SK-N-SH treated with all-trans-retinoic acid at 6 μM for 48 hours (cell line): ENCODE data around the gene RHBDL3.

ENCODE experiments used
- ATAC-seq: fragments of 200-7000 bp; cut with Tn5 transposase; 3 replicates; pipeline ENCODE4 v1.9.1; 2020; ENCODE audit warnings: mild to moderate bottlenecking, moderate library complexity
- ARNTL ChIP-seq: fragments of 450-650 bp; formaldehyde crosslinking; IDR thresholded peaks from 2 replicates; pipeline ENCODE4 v1.5.0; 2020; ENCODE audit warnings: low read depth, mild to moderate bottlenecking, moderate library complexity, borderline replicate concordance
- BACH2 ChIP-seq: fragments of 250-450 bp; sonication (Bioruptor Pico); IDR thresholded peaks from 2 replicates; pipeline ENCODE4 v1.9.0; 2021; ENCODE audit warnings: mild to moderate bottlenecking, borderline replicate concordance
- CSDC2 ChIP-seq: fragments of 250-450 bp; sonication (Bioruptor Pico); IDR thresholded peaks from 2 replicates; pipeline ENCODE4 v1.5.0; 2020; ENCODE audit warnings: mild to moderate bottlenecking, moderate library complexity
- ESRRG ChIP-seq: fragments of 250-450 bp; sonication (Bioruptor Pico); IDR thresholded peaks from 2 replicates; pipeline ENCODE4 v1.6.1; 2021; ENCODE audit warnings: mild to moderate bottlenecking
- GLIS3 ChIP-seq: fragments of 250-450 bp; sonication (Bioruptor Pico); IDR thresholded peaks from 2 replicates; pipeline ENCODE4 v1.5.0; 2020; ENCODE audit warnings: mild to moderate bottlenecking, moderate library complexity
- ISL1 ChIP-seq: fragments of 250-450 bp; sonication (Bioruptor Pico); IDR thresholded peaks from 2 replicates; pipeline ENCODE4 v2.1.2; 2022; ENCODE audit warnings: mild to moderate bottlenecking, moderate library complexity
- OSR1 ChIP-seq: fragments of 250-450 bp; sonication (Bioruptor Pico); IDR thresholded peaks from 2 replicates; pipeline ENCODE4 v1.8.0; 2022; ENCODE audit warnings: moderate library complexity, mild to moderate bottlenecking, inconsistent platforms
- PPARA ChIP-seq: fragments of 250-450 bp; sonication (Bioruptor Pico); IDR thresholded peaks from 2 replicates; pipeline ENCODE4 v1.5.0; 2020; ENCODE audit warnings: mild to moderate bottlenecking, borderline replicate concordance
- RARB ChIP-seq: fragments of 250-450 bp; sonication (Bioruptor Pico); IDR thresholded peaks from 2 replicates; pipeline ENCODE4 v1.8.0; 2021; ENCODE audit warnings: mild to moderate bottlenecking, moderate library complexity
- SNAI2 ChIP-seq: fragments of 250-450 bp; sonication (Bioruptor Pico); IDR thresholded peaks from 2 replicates; pipeline ENCODE4 v1.5.0; 2020; ENCODE audit warnings: mild to moderate bottlenecking, moderate library complexity
- ZFP3 ChIP-seq: fragments of 250-450 bp; sonication (Bioruptor Pico); IDR thresholded peaks from 2 replicates; pipeline ENCODE4 v1.5.0; 2020; ENCODE audit warnings: mild to moderate bottlenecking, moderate library complexity
- ZFP30 ChIP-seq: fragments of 450-650 bp; formaldehyde crosslinking; IDR thresholded peaks from 2 replicates; pipeline ENCODE4 v1.5.0; 2022; ENCODE audit warnings: mild to moderate bottlenecking, moderate library complexity
- ZNF565 ChIP-seq: fragments of 450-650 bp; formaldehyde crosslinking; conservative IDR thresholded peaks from 2 replicates; pipeline ENCODE4 v1.5.0; 2020; ENCODE audit warnings: low read depth, mild to moderate bottlenecking, moderate library complexity
- ZNF70 ChIP-seq: fragments of 450-650 bp; formaldehyde crosslinking; IDR thresholded peaks from 2 replicates; pipeline ENCODE4 v1.5.0; 2020; ENCODE audit warnings: mild to moderate bottlenecking, moderate library complexity
- ZNF8 ChIP-seq: fragments of 450-650 bp; formaldehyde crosslinking; IDR thresholded peaks from 2 replicates; pipeline ENCODE4 v1.5.0; 2020; ENCODE audit warnings: mild to moderate bottlenecking, moderate library complexity
- TF ChIP-seq, protein P1 (sequence below): fragments of 250-450 bp; sonication (Bioruptor Pico); IDR thresholded peaks from 2 replicates; pipeline ENCODE4 v1.5.1; 2020; ENCODE audit warnings: low read depth, mild to moderate bottlenecking, moderate library complexity
- TF ChIP-seq, protein P2 (sequence below): fragments of 250-450 bp; sonication (Bioruptor Pico); IDR thresholded peaks from 2 replicates; pipeline ENCODE4 v1.5.0; 2020; ENCODE audit warnings: mild to moderate bottlenecking, moderate library complexity
- TF ChIP-seq, protein P3 (sequence below): fragments of 250-450 bp; sonication (Bioruptor Pico); IDR thresholded peaks from 2 replicates; pipeline ENCODE4 v1.8.0; 2020; ENCODE audit warnings: mild to moderate bottlenecking, moderate library complexity, borderline replicate concordance
- TF ChIP-seq, protein P4 (sequence below): fragments of 250-450 bp; sonication (Bioruptor Pico); IDR thresholded peaks from 2 replicates; pipeline ENCODE4 v1.5.1; 2021; ENCODE audit warnings: mild to moderate bottlenecking, moderate library complexity

RHBDL3 gene, protein sequence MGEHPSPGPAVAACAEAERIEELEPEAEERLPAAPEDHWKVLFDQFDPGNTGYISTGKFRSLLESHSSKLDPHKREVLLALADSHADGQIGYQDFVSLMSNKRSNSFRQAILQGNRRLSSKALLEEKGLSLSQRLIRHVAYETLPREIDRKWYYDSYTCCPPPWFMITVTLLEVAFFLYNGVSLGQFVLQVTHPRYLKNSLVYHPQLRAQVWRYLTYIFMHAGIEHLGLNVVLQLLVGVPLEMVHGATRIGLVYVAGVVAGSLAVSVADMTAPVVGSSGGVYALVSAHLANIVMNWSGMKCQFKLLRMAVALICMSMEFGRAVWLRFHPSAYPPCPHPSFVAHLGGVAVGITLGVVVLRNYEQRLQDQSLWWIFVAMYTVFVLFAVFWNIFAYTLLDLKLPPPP

DNA sequence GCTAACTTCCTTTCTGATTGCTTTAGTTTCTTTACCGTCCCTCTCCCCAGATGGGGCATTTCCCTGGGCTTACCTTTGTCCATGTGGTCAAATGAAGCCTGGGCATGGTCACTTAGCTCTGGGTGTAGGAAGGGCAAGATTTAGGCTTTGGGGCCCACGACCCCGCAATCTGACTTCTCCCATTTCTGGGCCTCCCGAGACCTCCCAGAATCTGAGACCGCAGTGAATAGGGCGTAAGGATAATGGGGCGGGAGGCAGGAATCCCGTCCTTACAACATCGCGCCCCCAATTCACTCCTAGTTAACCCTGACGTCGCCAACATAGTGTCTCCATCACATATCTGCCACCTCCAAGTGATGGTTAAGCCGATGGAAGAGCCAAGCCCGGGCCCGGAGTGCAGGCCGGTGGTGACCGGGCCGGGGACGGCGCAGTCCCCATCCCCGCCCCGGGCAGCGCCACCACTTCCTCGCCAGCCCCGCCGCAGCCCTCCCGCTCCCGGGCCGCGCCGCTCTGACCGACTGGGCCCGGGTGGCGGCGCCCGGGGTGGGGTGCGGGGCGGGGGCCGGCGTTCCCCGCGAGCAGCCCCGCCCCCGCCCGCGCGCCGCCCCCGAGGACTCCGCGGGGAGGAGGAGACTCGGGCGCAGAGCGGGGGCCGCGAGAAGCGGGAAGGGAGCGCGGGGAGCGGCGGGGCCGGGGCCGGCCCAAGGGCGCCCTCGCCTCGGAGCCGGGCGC, at the start of gene RHBDL3:
RHBDL3 (plus strand) TSS at position 641 of the 732 bp plus-strand sequence. CDS start 358 bp downstream, outside the sequence.
- no peak for TF ChIP-seq ESRRG (CRISPR knock-in tag)
- TF ChIP-seq RARB (CRISPR knock-in tag) = no peak
- no peak for TF ChIP-seq SNAI2
- TF ChIP-seq ARNTL (CRISPR knock-in tag) = no peak
- TF ChIP-seq ZNF70 (CRISPR knock-in tag) = no peak
- no peak for TF ChIP-seq ISL1 (CRISPR knock-in tag)
- TF ChIP-seq, protein P1, sequence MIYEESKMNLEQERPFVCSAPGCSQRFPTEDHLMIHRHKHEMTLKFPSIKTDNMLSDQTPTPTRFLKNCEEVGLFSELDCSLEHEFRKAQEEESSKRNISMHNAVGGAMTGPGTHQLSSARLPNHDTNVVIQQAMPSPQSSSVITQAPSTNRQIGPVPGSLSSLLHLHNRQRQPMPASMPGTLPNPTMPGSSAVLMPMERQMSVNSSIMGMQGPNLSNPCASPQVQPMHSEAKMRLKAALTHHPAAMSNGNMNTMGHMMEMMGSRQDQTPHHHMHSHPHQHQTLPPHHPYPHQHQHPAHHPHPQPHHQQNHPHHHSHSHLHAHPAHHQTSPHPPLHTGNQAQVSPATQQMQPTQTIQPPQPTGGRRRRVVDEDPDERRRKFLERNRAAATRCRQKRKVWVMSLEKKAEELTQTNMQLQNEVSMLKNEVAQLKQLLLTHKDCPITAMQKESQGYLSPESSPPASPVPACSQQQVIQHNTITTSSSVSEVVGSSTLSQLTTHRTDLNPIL (CRISPR knock-in tag) = no peak
- TF ChIP-seq, protein P2, sequence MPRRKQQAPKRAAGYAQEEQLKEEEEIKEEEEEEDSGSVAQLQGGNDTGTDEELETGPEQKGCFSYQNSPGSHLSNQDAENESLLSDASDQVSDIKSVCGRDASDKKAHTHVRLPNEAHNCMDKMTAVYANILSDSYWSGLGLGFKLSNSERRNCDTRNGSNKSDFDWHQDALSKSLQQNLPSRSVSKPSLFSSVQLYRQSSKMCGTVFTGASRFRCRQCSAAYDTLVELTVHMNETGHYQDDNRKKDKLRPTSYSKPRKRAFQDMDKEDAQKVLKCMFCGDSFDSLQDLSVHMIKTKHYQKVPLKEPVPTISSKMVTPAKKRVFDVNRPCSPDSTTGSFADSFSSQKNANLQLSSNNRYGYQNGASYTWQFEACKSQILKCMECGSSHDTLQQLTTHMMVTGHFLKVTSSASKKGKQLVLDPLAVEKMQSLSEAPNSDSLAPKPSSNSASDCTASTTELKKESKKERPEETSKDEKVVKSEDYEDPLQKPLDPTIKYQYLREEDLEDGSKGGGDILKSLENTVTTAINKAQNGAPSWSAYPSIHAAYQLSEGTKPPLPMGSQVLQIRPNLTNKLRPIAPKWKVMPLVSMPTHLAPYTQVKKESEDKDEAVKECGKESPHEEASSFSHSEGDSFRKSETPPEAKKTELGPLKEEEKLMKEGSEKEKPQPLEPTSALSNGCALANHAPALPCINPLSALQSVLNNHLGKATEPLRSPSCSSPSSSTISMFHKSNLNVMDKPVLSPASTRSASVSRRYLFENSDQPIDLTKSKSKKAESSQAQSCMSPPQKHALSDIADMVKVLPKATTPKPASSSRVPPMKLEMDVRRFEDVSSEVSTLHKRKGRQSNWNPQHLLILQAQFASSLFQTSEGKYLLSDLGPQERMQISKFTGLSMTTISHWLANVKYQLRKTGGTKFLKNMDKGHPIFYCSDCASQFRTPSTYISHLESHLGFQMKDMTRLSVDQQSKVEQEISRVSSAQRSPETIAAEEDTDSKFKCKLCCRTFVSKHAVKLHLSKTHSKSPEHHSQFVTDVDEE (CRISPR knock-in tag) = no peak
- no peak for TF ChIP-seq ZNF8 (CRISPR knock-in tag)
- TF ChIP-seq, protein P3, sequence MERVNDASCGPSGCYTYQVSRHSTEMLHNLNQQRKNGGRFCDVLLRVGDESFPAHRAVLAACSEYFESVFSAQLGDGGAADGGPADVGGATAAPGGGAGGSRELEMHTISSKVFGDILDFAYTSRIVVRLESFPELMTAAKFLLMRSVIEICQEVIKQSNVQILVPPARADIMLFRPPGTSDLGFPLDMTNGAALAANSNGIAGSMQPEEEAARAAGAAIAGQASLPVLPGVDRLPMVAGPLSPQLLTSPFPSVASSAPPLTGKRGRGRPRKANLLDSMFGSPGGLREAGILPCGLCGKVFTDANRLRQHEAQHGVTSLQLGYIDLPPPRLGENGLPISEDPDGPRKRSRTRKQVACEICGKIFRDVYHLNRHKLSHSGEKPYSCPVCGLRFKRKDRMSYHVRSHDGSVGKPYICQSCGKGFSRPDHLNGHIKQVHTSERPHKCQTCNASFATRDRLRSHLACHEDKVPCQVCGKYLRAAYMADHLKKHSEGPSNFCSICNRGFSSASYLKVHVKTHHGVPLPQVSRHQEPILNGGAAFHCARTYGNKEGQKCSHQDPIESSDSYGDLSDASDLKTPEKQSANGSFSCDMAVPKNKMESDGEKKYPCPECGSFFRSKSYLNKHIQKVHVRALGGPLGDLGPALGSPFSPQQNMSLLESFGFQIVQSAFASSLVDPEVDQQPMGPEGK (CRISPR knock-in tag) = no peak
- no peak for TF ChIP-seq GLIS3 (CRISPR knock-in tag)
- no peak for TF ChIP-seq OSR1 (CRISPR knock-in tag)
- TF ChIP-seq, protein P4, sequence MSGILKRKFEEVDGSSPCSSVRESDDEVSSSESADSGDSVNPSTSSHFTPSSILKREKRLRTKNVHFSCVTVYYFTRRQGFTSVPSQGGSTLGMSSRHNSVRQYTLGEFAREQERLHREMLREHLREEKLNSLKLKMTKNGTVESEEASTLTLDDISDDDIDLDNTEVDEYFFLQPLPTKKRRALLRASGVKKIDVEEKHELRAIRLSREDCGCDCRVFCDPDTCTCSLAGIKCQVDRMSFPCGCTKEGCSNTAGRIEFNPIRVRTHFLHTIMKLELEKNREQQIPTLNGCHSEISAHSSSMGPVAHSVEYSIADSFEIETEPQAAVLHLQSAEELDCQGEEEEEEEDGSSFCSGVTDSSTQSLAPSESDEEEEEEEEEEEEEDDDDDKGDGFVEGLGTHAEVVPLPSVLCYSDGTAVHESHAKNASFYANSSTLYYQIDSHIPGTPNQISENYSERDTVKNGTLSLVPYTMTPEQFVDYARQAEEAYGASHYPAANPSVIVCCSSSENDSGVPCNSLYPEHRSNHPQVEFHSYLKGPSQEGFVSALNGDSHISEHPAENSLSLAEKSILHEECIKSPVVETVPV (CRISPR knock-in tag) = no peak
- TF ChIP-seq, all 23 proteins: peak for 0
- ATAC-seq = peak; percentile 36

DNA sequence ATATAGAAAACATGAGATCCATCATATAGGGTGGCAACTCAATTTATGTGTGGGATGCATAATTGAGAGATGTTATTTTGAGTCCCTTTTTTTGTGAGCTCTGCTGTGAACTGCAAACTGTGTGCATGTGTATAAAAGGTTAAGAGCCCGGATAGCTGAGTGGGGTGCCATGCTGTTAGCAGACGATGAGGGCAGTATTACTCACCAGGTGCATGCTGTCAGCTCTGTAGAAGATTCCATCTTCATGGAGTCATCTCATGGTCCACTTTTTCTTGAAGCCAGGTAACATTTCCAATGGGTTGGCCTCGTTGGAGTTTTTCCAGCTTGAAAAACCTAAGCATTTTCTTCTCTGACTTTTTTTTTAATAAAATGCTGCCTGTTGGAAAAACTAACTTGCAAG, 43.0 kb upstream of the RHBDL3 start:
- TF ChIP-seq SNAI2 (no peak), OSR1 (CRISPR knock-in tag) (no peak), RARB (CRISPR knock-in tag) (no peak), ISL1 (CRISPR knock-in tag) (no peak), ZFP30 (no peak), BACH2 (CRISPR knock-in tag) (no peak), ZFP3 (CRISPR knock-in tag) (no peak), ZNF565 (no peak), ZNF70 (CRISPR knock-in tag) (no peak), ZNF8 (CRISPR knock-in tag) (no peak), PPARA (CRISPR knock-in tag) (no peak), CSDC2 (CRISPR knock-in tag) (no peak)
- TF ChIP-seq, protein P3 (CRISPR knock-in tag) = no peak
- 0 out of 3 replicates have a peak, but pooled peaks have one; percentile 35 for ATAC-seq
